Muscle of arm (tissue), 12 donors: ENCODE data around the gene PCSK4. TPM values are rescaled to one million over a fixed set of nuclear protein-coding genes. Genes with fewer than 3 reads are reported as not detected.
A peak's percentile ranks its signal among the peaks of the same experiment; 100 is the strongest.
"Not testable (repeated sequence)": the region's sequence is repeated elsewhere in the genome, so short reads cannot be mapped to it uniquely, and the experiment has no call there.

Experiments used
- DNase-seq: peaks from one replicate; pipeline ENCODE4 v3.0.0-alpha.2; 2013
- polyA plus RNA-seq, 12 donors: library from polyadenylated mRNA; unstranded; fragments of 120-200 nt; gene quantifications; one replicate each; pipeline ENCODE4 v1.2.1, GENCODE V29; 2013; ENCODE audit not compliant: insufficient read length in 12 of 12

The PCSK4 gene
- polyA plus RNA-seq, 12 donors: 0.52 to 3.3 (median 0.79) TPM; not detected in 2

DNA sequence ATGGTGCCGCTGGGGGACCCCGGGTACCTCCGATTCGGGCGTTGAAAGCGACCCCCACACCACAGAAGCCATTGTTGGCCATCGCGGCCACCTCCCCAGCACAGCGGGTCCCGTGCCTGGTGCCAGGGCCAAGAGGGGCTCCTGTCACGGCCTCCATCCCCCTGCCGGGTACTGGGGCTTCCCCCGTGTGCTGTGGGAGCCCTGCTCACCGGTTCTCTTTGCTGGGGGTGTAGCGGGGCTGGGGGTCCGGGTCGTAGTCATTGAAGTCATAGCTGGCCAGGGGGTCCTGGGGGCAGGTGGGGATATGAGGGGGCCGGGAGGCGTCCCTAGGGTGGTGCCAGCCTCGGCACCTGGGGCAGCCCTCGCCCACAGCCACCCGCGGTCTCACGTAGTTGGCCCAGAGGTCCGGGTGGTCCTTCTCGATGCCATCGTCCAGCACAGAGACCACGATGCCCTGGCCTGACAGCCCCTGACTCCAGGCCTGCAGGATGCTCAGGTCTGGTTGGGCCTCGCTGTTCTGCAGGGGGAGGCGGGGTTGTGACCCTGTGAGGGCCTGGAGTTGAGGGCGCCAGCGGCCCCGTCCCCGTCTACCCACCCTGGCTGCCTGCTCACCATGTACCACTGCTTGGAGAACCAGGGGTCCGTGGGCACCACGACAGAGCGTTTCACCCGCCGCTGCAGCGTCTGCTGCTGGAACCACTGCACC lies 2.4 kb downstream of the PCSK4 start:
- no peak for DNase-seq

DNA sequence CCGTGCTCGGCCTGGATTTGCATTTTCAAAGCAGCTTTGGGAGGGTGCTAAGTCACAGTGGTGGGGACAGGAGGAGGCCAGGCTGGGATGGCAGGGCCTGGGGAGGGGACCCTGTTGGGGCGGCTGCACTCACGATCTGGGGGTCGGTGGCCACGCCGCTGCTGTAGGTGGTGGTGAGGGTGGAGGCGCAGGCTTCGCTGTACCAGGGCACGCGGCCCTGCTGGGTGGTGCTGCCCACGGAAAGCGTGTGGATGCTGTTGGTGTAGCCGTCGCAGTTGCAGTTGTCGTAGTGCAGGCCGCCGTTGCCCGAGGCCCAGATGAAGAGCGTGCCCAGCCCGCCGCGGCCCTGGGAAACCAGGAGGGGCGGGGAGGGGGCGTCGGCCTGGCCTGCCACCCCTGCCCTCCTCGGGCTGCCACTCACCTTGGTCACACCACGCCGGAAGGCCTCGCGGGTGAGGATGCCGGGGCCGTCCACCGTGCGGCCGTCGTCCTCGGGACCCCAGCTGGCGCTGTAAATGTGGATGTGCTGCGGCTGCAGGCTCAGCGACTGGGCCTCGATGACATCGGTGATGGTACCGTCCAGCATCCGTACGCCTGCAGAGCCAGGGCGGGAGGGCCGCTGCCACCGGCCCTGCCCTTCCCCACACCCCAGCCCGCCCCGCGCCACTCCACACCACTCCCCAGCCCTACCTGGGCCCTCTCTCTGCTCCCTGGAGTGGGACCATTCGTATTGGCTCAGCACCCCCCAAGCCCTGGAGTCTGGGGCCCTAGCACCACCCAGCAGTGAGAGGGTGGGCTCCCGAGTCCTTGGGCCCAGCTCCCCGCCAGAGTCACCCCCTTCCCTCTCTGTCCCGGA lies 3.2 kb downstream of the PCSK4 start:
- no peak for DNase-seq

DNA sequence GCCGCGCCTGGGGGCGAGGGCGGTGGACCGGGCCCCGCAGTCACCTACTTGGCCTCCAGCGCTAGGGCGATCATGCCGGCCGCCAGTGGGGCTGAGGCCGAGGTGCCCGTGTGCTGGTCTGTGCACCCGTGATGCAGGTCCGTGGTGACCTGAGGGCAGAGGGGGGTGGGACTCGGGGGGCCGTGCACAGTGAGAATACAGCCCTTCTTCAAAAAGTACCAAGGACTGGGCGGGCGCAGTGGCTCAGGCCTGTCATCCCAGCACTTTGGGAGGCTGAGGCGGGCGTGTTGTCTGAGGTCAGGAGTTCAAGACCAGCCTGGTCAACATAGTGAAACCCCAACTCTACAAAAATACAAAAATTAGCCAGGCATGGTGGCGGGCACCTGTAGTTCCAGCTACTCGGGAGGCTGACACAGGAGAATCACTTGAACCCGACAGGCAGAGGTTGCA lies 6.1 kb downstream of the PCSK4 start:
- no peak for DNase-seq

DNA sequence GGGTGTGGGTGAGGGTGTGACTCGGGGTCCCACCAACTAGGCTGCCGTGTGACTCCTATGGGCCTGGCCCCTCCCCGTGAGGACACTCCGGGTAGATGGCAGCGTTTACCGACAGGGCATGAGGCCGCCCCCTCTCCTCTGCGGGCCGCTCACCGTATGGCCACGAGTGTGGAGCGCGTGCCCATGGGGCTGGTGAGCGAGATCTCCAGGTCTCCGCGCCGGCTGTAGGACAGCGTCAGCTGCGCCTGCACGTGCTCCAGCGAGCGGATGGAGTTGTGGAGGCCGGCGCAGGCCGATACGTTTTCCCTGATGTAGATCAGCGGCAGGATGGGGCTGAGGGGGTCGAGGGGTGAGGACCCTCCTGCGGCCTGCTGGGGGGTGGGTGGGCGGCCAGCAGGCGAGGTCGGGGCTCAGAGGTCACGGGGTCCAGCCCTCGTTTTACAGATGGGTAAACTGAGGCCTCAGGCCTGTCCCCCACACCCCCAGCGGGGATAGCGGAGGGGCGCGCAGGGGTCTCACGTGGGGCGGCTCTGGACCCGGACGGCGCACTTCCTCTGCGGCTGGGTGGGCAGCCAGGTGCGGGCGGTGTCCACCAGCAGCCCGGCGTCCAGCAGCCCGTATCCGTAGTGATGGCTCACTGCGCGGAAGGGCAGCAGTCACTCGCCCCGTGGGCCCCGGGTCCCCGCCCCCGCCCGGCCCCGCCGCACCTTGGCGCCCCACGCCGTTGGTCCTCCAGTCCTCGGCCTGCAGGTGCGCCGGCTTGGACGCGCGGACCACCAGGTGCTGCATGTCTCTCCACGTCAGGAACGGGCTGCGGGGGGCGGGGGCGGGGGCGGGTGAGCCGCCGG lies 6.8 kb downstream of the PCSK4 start:
- DNase-seq: no peak

DNA sequence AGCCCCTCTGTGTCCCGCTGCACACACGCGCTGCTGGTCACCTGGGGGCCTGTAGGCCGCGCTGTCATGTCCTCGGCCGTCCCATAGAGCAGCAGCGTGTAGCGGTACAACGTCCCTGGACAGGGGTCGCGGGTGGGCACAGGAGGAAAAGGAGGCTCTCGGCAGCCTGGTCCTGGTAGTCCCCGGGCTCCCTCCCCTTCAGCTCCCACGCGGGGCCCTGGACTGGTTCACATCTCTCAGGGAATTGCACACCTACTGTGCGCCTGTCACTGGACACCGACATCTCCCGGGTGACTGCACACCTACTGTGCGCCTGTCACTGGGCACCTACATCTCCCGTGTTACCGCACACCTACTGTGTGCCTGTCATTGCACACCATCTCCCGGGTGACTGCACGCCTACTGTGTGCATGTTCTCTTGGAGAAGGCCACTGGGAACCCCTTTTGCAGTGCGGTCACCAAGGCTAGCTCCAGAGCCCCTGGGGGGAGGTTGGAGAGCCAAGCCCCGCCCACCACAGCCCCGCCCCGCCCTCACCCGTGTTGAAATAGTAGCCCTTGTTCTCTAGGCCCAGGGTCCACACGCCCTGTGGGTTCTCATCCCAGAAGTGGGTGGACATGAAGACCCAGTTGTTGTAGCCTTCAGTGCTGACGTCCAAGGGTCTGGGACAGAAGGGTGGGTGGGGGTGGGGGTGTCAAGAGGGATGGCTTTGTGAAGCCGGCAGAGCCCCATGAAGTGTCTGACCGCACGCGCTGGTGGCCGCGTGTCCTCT lies 7.6 kb downstream of the PCSK4 start:
- DNase-seq: no peak

DNA sequence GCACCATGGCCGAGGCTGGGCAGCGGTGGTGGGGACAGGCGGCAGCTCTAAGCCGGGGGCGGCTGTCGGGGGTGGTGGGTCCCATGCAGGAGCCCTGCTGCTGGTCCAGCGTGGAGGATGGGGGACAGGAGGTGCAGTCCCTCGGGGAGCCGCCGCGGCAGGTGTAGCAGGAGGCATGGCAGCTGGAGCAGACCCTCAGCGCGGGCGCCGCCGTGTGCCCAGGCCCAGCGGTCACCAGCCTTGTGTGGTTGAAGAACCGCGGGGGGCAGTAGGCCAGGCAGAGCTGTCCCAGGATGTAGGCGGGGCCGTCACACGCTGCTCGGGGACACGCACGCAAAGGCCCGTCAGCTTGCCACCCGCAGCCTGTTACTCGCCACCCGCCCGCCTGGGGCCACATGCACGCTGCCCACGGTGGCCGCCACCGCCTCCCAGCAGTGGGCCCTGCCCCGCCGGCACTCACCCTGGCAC lies 8.2 kb downstream of the PCSK4 start:
- no peak for DNase-seq

DNA sequence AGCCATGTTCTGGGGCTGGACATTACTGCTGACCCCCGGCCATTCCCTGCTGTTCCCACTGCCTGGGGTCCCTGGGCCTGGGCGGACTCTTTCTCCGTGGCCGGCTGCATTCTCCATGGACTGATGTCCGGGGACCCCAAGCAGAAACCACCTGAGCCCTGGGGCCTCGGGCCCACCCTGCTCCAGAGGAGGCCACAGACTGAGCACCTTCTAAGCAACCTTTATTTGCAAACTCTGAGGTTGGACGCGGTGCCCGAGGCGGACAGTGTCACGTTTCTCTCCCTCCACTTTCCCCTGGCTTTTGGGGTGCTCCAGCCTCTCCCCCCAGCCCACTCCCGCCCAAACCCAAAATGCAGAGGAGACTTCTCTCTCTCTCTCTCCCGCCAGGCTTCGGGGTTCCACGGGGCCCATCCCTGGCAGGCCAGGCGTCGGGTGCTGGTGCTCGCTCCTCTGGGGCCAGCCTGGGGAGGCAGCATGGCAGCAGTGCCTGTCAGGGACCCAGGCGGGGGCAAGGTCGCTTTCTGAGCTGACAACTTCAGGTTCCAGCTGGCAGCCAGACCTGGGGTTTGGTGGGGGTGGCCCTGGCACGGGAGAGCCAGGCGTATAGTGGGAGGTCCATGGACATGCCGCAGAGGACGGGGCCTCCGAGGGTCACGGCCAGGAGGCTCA lies 8.8 kb downstream of the PCSK4 start:
- no peak for DNase-seq

DNA sequence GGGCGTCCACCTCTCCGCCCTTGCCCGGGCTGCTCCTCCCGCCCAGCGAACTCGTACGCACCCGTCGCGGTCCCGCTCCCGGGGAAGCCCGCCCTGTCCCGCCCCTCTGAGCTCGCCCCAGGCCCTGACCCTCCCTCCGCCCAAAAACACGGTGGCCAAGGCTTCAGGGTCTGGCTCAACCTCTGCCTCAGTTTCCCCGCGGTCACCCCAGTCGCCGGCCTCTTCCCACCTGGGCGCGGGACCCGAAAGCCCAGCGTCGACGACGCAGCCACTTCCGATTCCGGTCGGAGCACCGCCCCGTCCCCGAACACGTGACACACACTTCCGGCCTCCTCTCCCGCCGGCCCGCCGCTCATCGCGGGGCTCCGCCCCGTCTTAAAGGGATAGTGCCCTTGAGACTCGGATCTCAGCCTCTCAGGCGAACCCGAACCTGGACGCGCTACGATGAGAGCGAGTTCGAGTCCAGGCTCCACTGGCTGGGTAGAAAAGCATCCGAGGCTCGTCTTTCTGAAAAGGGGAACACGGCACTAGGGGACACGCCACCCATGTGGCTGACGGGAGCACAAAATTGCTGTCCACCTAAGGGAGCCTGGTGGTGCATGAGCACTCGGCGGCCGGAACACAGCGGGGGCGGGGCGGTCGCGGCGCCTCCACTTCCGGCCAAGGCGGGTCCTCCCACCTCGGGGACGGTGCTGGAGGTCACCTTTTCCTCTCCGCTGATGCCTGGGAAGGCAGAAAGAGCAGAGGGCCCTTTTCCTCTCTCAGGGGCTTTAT lies 11.0 kb downstream of the PCSK4 start, which contains the start of gene C19orf25:
Gene C19orf25 (minus strand): TSS at position 282 of the 774 bp plus-strand sequence. CDS start 312 bp downstream, outside the sequence.
- peak; percentile 95 for DNase-seq

DNA sequence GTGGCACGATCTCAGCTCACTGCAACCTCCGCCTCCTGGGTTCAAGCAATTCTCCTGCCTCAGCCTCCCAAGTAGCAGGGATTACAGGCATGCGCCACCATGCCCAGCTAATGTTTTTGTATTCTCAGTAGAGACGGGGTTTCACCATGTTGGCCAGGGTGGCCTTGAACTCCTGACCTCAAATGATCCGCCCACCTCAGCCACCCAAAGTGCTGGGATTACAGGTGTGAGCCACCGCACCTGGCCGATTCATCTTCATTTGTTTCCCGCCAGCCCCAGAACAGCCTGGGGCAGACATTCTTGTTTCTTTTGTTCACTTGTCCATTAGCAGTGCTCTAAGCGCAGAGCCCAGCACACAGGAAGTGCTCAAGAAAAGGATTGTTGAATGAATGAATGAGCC lies 13.1 kb downstream of the PCSK4 start:
- not testable (repeated sequence) for DNase-seq

DNA sequence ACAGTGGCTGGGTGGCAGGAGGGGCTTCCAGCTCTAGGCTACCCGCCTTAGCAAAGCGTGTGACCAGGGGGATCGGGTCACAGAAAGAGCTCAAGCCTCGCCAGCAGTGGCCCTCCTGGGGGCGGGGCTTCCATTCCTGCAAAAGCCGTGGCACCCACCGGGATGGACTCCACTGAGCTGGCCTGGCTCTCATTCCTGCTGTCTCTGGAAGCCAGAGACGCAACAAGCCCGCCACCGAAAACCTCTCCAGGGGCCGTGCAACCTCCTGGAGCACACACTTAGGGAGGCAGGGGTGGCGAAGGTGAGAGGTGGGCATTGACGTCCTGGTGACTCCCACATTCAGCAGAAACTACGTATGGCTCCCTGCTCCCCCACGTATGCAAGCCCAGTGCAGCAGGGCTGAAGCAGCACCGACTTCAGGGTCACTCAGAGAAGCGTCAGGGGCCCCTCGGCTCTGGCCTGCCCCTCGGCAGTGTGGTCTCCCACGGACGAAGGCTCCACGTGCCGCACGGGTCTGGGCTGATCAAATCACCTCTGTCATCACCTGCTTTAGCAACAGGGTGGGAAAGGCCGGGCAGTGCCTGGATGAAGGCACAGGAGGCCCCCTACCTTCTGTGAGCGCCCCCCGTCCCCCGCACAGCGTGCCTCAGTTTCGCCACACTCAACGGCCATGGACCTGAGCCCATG lies 14.3 kb downstream of the PCSK4 start:
- DNase-seq: no peak

DNA sequence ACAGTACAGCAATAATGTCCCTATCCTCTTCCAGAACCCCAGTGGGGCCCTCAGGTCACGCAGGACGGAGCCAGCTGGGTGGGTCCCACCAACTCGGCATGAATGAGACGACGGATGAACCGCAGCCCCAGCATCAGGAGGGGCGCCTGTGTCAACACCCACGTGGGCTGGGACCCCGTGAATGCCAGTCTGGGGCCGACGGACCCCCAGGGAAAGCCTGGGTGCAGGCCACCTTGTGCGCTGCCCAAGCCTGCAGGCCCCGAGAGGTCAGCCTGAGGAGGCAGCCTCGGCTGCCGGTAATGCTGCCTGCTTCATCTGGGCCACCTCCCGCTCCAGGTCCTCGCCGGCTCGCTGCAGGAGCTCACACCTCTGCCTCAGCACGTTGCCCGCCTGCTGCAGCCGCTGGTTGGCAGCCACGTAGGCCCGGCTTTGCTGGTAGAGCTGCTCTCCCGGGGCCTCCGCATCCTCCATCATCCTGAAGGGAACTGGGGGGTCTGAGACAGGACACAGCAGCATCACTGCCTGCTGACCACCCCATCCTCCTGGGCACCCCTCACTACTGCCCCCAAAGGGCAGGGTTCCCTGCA lies 15.3 kb downstream of the PCSK4 start:
- no peak for DNase-seq

DNA sequence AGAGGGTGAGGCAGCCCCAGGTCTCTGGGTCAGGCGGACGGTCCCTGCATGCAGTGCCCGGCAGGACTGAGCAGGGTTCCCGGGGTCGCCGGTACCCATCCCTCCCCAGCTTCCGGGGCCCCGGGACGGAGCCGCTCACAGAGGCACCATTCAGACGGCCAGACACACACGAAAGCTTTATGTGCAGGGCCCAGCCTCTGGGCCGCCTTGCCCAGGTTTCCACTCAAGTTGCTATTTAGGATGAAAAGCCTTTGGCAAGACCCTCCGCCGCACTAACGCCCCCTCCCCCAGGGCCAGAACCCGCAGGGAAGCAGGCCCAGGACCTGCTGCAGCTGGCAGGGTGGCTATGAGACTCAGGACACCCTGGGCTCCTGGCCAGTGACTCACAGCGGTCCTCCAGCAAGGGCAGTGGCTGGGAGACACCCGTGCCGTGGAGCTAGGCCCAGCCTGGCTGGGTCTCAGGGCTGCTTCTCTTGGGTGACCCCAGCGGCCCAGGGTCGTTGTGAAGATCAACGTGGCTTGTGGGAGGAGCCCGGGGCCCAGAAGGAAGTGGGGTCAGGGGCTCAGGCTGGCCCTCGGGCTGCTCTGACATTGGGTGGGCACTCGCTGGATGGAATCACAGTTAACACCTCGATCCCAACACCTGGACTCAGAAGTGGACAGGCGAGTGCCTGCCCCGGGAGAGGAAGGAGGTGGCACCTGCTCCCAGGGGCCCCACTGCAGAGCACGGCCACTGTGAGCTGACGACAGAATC lies 16.0 kb downstream of the PCSK4 start:
- DNase-seq: no peak

DNA sequence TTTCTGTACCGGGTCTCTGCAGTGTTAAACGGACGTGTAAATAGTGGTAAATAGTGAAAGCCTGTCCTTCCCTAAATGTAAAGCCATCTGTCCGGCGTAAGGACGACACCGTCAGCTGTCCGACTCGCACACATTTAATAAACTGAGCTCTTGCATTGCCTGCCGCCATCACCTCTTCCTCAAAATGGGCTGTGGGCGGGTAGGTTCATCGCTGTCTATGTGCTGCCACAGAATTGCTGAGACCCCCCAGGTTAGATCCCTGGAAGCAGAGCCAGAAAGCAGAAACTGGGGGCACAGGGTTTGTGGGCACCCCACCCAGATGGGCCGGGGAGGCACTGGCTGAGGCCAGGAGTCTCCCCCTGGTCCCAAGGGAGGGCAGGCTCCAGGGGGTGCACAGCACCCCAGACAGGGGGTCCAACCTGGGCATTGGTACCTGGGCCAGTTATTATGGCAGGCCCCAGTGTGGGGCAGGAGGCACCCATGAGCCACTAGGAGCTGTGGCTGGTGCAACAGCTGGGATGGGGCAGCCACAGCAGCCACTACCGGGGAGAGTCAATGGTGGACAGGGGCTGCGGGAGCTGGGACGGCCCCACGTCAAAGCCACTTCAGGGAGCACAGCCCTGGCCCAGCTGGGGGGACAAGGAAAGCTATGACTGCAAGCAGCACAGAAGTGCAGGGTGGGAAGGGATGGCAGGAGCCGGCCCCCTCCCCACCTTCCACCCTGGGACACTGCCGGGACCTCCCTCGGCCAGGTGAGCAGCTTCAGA lies 16.9 kb downstream of the PCSK4 start:
- no peak for DNase-seq

DNA sequence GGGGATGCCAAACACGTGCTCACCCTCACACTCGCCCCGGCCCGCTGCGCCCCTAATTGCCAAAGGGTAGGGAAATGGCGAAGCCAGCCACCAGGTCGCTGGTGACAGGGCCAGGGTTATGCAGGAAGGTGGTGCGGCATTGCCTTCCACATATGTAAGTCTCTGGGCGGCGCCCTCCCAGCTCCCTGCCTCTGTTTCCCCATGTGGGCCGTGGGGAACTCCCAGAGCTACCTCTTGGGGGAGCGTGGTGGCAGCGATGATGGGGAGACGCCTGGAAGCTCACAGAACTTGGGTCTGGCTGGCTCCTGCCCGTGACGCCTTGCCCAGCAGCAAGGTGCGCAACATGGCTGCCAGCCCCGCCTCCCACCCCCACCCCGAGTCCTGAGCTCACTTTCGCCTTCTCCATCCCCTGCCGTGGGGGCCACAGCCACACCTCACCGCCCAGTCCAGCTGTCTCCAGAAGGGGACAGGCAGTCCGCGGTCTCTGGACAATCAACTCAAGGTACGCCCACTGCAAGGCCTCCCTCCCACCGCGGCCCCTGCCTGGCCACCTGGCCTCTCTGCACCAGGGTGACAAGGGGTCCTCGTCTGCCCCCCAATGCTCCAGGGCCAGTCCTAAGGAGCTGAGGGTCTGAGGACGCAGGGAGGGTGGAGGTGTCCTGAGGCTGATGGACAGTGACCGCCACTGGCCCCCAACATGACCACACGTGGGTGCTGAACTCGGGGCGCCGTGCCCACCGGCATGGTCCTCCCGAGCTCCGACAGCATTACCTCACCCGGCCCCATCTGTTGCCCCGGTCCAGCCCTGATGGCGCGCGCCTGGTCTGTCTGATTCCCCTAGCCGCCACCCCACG lies 17.7 kb downstream of the PCSK4 start:
- no peak for DNase-seq

DNA sequence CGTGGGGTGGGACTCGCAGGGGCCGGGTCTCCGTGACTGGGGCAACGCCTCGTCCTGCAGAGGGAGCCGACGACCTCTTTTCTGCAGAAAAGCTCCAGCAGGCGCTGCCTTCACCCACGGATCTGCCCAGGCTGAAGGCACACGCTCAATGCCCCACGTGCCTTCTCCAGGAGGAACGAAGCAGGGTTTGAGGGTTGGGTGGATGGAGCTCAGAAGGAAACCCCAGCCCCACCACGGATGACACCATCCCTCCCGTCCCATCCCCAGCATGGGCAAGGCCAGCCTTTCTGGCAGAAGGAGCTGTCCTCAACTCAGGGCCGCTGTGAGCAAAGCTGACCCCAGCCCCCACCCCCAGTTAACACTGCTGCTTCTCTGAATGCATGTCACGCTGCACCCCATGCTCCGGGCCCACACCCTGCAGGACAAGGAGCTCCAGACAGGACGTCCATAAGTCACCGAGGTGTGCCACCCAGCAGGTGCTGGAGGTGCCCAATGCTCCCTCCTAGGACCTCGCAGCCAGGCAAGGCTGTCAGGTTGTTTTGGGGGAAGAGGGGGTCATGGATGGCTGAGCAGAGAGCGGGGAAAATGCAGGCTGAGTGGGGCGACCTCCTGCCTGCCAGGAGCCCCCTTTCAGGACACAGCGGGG lies 18.5 kb downstream of the PCSK4 start:
- DNase-seq: no peak
